C4-2B (cell line): Measurements from ENCODE around the gene MTUS2.
"Not testable (repeated sequence)": the region's sequence is repeated elsewhere in the genome, so short reads cannot be mapped to it uniquely, and the experiment has no call there.

Experiments
- H3K27ac ChIP-seq: fragments of 450-650 bp; 2 replicates; pipeline ENCODE4 v1.5.1; 2017
- CTCF ChIP-seq: fragments of 450-650 bp; conservative IDR thresholded peaks from 2 replicates; pipeline ENCODE4 v1.5.1; 2017; ENCODE audit warnings: mild to moderate bottlenecking
- ZFX ChIP-seq: fragments of 450-650 bp; IDR thresholded peaks from 2 replicates; pipeline ENCODE4 v1.6.1; 2017

The MTUS2 gene

DNA sequence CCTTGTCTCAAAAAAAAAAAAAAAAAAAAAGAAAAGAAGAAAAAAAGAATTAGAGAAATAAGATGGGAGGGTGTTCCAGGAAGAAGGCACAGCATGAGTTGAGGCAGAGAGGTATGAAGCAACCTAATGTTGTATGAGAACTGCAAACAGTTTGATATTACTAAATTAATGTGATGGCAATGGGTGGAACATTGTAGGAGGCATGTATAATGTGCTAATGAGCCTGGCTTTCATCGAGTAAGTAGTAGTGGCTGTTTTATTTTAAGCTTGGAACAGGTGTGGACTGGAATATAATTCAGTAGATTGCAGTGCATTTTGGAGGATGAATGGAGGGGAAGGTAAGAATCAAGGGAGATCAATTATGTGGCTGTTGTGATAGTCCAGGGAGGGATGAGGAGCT lies 156.1 kb downstream of the MTUS2 start:
- H3K27ac ChIP-seq: no peak overlapping the region
- TF ChIP-seq CTCF (no peak), ZFX (no peak)

GRCh38 chr13:28976636-28977035 lies 156.5 kb downstream of the MTUS2 start:
- no peak overlapping the region for H3K27ac ChIP-seq
- TF ChIP-seq ZFX (no peak), CTCF (no peak)

DNA sequence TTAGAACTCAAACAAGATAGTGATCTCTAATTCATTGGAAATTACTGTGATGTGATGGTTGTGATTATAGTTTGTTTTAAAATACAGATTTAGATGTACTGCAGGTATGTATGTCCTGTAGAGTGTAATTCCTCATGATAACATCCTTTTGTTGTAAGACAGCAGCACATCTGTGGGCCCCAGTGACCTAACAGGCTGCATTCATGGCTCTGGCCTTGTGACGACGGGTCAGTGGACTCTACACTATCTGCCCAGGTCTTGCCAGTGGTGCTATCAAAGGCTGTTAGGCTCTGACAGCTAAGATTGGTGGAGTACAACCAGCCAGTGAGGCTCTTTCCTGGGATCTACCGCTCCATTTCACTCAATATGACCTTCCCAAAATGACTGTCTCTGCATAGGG lies 158.4 kb downstream of the MTUS2 start:
- H3K27ac ChIP-seq: no peak overlapping the region
- TF ChIP-seq ZFX: no peak
- no peak for TF ChIP-seq CTCF

GRCh38 chr13:28981530-28981929 lies 161.4 kb downstream of the MTUS2 start:
- no peak overlapping the region for H3K27ac ChIP-seq
- no peak for TF ChIP-seq ZFX
- TF ChIP-seq CTCF: no peak

GRCh38 chr13:28983641-28984040 lies 163.5 kb downstream of the MTUS2 start:
- TF ChIP-seq ZFX (no peak), CTCF (no peak)

GRCh38 chr13:28984326-28984725 lies 164.2 kb downstream of the MTUS2 start:
- no peak for TF ChIP-seq ZFX
- no peak overlapping the region for H3K27ac ChIP-seq

More at GRCh38 chr13:28983641-28984040, 163.5 kb downstream of the MTUS2 start:
- H3K27ac ChIP-seq: no peak overlapping the region

DNA sequence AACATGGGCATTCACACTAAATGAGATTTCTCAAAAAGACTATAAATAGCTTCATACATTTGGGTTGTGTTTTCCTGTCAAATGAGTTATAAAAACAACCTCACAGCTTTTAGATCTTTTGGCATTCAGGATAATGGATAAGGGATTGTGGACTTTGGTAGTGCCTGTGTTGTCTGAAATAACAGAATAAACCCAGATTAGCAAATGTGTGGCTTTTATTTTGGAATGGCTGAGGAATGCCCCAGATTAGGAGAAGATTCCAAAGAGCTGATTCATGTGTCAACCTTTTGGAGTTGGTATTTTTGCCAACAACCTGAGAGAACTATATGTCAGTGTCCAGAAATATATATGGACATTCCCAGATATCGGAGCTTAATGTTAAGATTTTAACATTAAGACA lies 164.7 kb downstream of the MTUS2 start:
- no peak overlapping the region for H3K27ac ChIP-seq
- TF ChIP-seq ZFX (no peak), CTCF (no peak)

- H3K27ac ChIP-seq: not testable (repeated sequence)
These were observed 170.2 kb downstream of the MTUS2 start for GRCh38 chr13:28990378-28990777.

DNA sequence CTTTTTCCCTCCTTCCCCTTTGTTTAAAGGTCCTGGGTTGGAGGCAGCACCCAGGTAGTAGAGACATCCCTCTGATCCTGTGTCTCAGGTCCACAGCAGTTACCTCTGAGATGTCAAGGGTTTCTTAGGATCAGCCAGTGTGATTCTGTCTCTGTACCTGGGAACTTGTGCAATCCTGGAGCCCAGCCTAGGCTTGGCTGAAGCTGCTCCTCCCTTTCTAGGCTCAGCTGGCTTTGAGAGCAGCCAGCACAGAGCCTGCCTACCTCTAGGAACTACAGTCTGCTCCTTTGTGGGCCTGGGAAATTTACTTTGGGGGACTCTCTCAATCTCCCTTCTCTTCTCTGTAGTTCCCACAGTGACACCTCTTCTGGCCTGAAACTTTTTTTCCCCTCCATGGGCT lies 171.6 kb downstream of the MTUS2 start:
- TF ChIP-seq CTCF: no peak
- no peak for TF ChIP-seq ZFX
- no peak overlapping the region for H3K27ac ChIP-seq
